Measurements from ENCODE around the gene RAB3D. TPM values are rescaled to one million over a fixed set of nuclear protein-coding genes. Genes with fewer than 3 reads are reported as not detected.
A peak's percentile ranks its signal among the peaks of the same experiment; 100 is the strongest.

Gene RAB3D
- total and polyA plus RNA-seq, 4 donors = 1.1 to 10.2 (median 5.5) TPM

- H3K9ac ChIP-seq (ENCODE audit: low read depth in 1 of 2, low read length in 2 of 2) = no peak overlapping the region
- H3K27ac ChIP-seq (ENCODE audit: low read depth in 1 of 2, low read length in 2 of 2) = no peak overlapping the region
- H3K4me3 ChIP-seq (ENCODE audit: low read depth in 1 of 3, low read length in 3 of 3) = no peak overlapping the region
- H3K36me3 ChIP-seq (ENCODE audit: control insufficient read depth in 4 of 4, insufficient read depth in 3 of 4, low read depth in 1 of 4, low read length in 3 of 4) = peaks cover 3 to 26% (median 9%) of the 10 kb centered on the region in 4 donors
- no peaks in the 10 kb centered on the region for H3K9me3 ChIP-seq (ENCODE audit: control insufficient read depth in 4 of 4, low read length in 3 of 4)
- TF ChIP-seq SP1 (IDR thresholded peaks at IDR 0.05) (peak; percentile 30), RAD21 (IDR thresholded peaks at IDR 0.05) (no peak), RXRA (IDR thresholded peaks at IDR 0.05) (peak; percentile 62 to 90), TAF1 (conservative IDR thresholded peaks at IDR 0.05) (no peak), REST (IDR thresholded peaks at IDR 0.05) (no peak), FOXA1 (IDR thresholded peaks at IDR 0.05) (no peak), HNF4A (conservative IDR thresholded peaks at IDR 0.05) (no peak), FOXA2 (IDR thresholded peaks at IDR 0.05) (no peak), HNF4G (IDR thresholded peaks at IDR 0.05) (no peak), ATF3 (IDR thresholded peaks at IDR 0.05) (no peak)
- no peak for DNase-seq (ENCODE audit: low spot score)
- peaks cover 3 to 16% (median 9%) of the 10 kb centered on the region in 4 donors for H3K4me1 ChIP-seq (ENCODE audit: control insufficient read depth in 4 of 4, insufficient read depth in 4 of 4, low read length in 3 of 4)
- H3K27me3 ChIP-seq (ENCODE audit: control insufficient read depth in 4 of 4, insufficient read depth in 4 of 4, low read length in 3 of 4) = no peaks in the 10 kb centered on the region
- 67% methylated on average over 7 of the region's 7 CpGs for WGBS
Measured at GRCh38 chr19:11365557-11366117, 26.2 kb upstream of the RAB3D start.

- Histone ChIP-seq H3K9me3 (ENCODE audit: control insufficient read depth in 4 of 4, low read length in 3 of 4) (no peaks in the 10 kb centered on the region), H3K4me3 (ENCODE audit: low read depth in 1 of 3, low read length in 3 of 3) (no peak overlapping the region), H3K9ac (ENCODE audit: low read depth in 1 of 2, low read length in 2 of 2) (no peak overlapping the region), H3K36me3 (ENCODE audit: control insufficient read depth in 4 of 4, insufficient read depth in 3 of 4, low read depth in 1 of 4, low read length in 3 of 4) (peaks cover 3 to 26% (median 8%) of the 10 kb centered on the region in 4 donors), H3K4me1 (ENCODE audit: control insufficient read depth in 4 of 4, insufficient read depth in 4 of 4, low read length in 3 of 4) (peaks cover 3 to 16% (median 9%) of the 10 kb centered on the region in 4 donors), H3K27me3 (ENCODE audit: control insufficient read depth in 4 of 4, insufficient read depth in 4 of 4, low read length in 3 of 4) (no peaks in the 10 kb centered on the region), H3K27ac (ENCODE audit: low read depth in 1 of 2, low read length in 2 of 2) (no peak overlapping the region)
- no peak for TF ChIP-seq MAX (IDR thresholded peaks at IDR 0.05)
- TF ChIP-seq GABPA (IDR thresholded peaks at IDR 0.05 in 1 of 2, conservative IDR thresholded peaks at IDR 0.05 in 1 of 2) = no peak
- no peak for TF ChIP-seq RAD21 (IDR thresholded peaks at IDR 0.05)
- no peak for TF ChIP-seq RXRA (IDR thresholded peaks at IDR 0.05)
- TF ChIP-seq FOXA2 (IDR thresholded peaks at IDR 0.05) = no peak
- no peak for TF ChIP-seq TAF1 (conservative IDR thresholded peaks at IDR 0.05)
- TF ChIP-seq NR2F2 (IDR thresholded peaks at IDR 0.05) = no peak
- TF ChIP-seq REST (IDR thresholded peaks at IDR 0.05) = no peak
- TF ChIP-seq FOXA1 (IDR thresholded peaks at IDR 0.05) = no peak
- no peak for DNase-seq (ENCODE audit: low spot score)
- 94% methylated on average over 5 of the region's 5 CpGs for WGBS
Measured at GRCh38 chr19:11364935-11365334, 25.5 kb upstream of the RAB3D start.

Measured in liver (tissue), 9 donors.